ENCODE data around the gene DUSP21.
"Not testable (repeated sequence)": the region's sequence is repeated elsewhere in the genome, so short reads cannot be mapped to it uniquely, and the experiment has no call there.

The DUSP21 gene

GRCh38 chrX:44843753-44844152 lies at the start of gene DUSP21:
TSS of gene DUSP21 (plus strand) at chrX:44844021. CDS start at chrX:44844133, 112 bp downstream.
- Histone ChIP-seq H3K27me3 (ENCODE audit: low read depth, low read length) (no peaks in the 10 kb centered on the region), H3K36me3 (ENCODE audit: control insufficient read depth in 1 of 2, insufficient read depth in 2 of 2, low read length in 2 of 2) (no peaks in the 10 kb centered on the region), H3K9me3 (ENCODE audit: control insufficient read depth in 1 of 2, low read length in 2 of 2) (no peaks in the 10 kb centered on the region), H3K4me3 (ENCODE audit: low read depth in 1 of 2, low read length in 2 of 2) (no peak within 1 kb of the TSS), H3K27ac (ENCODE audit: low read length) (no peak within 1 kb of the TSS), H3K4me1 (ENCODE audit: control insufficient read depth in 1 of 2, insufficient read depth in 2 of 2, low read length in 2 of 2) (no peaks in the 10 kb centered on the region)

- no peaks in the 10 kb centered on the region for H3K4me1 ChIP-seq (ENCODE audit: control insufficient read depth in 1 of 2, insufficient read depth in 2 of 2, low read length in 2 of 2)
- no peak overlapping the region for H3K27ac ChIP-seq (ENCODE audit: low read length)
- no peaks in the 10 kb centered on the region for H3K27me3 ChIP-seq (ENCODE audit: low read depth, low read length)
- no peak overlapping the region for H3K4me3 ChIP-seq (ENCODE audit: low read depth in 1 of 2, low read length in 2 of 2)
- no peaks in the 10 kb centered on the region for H3K36me3 ChIP-seq (ENCODE audit: control insufficient read depth in 1 of 2, insufficient read depth in 2 of 2, low read length in 2 of 2)
- H3K9me3 ChIP-seq (ENCODE audit: control insufficient read depth in 1 of 2, low read length in 2 of 2): no peaks in the 10 kb centered on the region
These were observed 47.8 kb upstream of the DUSP21 start for GRCh38 chrX:44795945-44796450.

- H3K9me3 ChIP-seq (ENCODE audit: control insufficient read depth in 1 of 2, low read length in 2 of 2): no peaks in the 10 kb centered on the region
- no peaks in the 10 kb centered on the region for H3K36me3 ChIP-seq (ENCODE audit: control insufficient read depth in 1 of 2, insufficient read depth in 2 of 2, low read length in 2 of 2)
- H3K27me3 ChIP-seq (ENCODE audit: low read depth, low read length): no peaks in the 10 kb centered on the region
- H3K27ac ChIP-seq (ENCODE audit: low read length): no peak overlapping the region
- no peak overlapping the region for H3K4me3 ChIP-seq (ENCODE audit: low read depth in 1 of 2, low read length in 2 of 2)
- H3K4me1 ChIP-seq (ENCODE audit: control insufficient read depth in 1 of 2, insufficient read depth in 2 of 2, low read length in 2 of 2): no peaks in the 10 kb centered on the region
These were observed 41.2 kb upstream of the DUSP21 start for GRCh38 chrX:44802613-44803012.

- H3K9me3 ChIP-seq (ENCODE audit: control insufficient read depth in 1 of 2, low read length in 2 of 2): peaks cover 0 to 2% of the 10 kb centered on the region in 2 donors
- no peak overlapping the region for H3K27ac ChIP-seq (ENCODE audit: low read length)
- H3K4me1 ChIP-seq (ENCODE audit: control insufficient read depth in 1 of 2, insufficient read depth in 2 of 2, low read length in 2 of 2): no peaks in the 10 kb centered on the region
- no peaks in the 10 kb centered on the region for H3K36me3 ChIP-seq (ENCODE audit: control insufficient read depth in 1 of 2, insufficient read depth in 2 of 2, low read length in 2 of 2)
- H3K27me3 ChIP-seq (ENCODE audit: low read depth, low read length): no peaks in the 10 kb centered on the region
- H3K4me3 ChIP-seq (ENCODE audit: low read depth in 1 of 2, low read length in 2 of 2): no peak overlapping the region
These were observed 28.1 kb upstream of the DUSP21 start for GRCh38 chrX:44815681-44816080.

- H3K4me3 ChIP-seq (ENCODE audit: low read depth in 1 of 2, low read length in 2 of 2): no peak overlapping the region
- H3K27ac ChIP-seq (ENCODE audit: low read length): no peak overlapping the region
- H3K36me3 ChIP-seq (ENCODE audit: control insufficient read depth in 1 of 2, insufficient read depth in 2 of 2, low read length in 2 of 2): no peaks in the 10 kb centered on the region
- H3K4me1 ChIP-seq (ENCODE audit: control insufficient read depth in 1 of 2, insufficient read depth in 2 of 2, low read length in 2 of 2): no peaks in the 10 kb centered on the region
- no peaks in the 10 kb centered on the region for H3K27me3 ChIP-seq (ENCODE audit: low read depth, low read length)
- H3K9me3 ChIP-seq (ENCODE audit: control insufficient read depth in 1 of 2, low read length in 2 of 2): peaks cover 0 to 2% of the 10 kb centered on the region in 2 donors
These were observed 27.5 kb upstream of the DUSP21 start for GRCh38 chrX:44816367-44816766.

GRCh38 chrX:44817029-44817428 lies 26.8 kb upstream of the DUSP21 start:
- Histone ChIP-seq H3K4me3 (ENCODE audit: low read depth in 1 of 2, low read length in 2 of 2) (no peak overlapping the region), H3K27ac (ENCODE audit: low read length) (no peak overlapping the region), H3K4me1 (ENCODE audit: control insufficient read depth in 1 of 2, insufficient read depth in 2 of 2, low read length in 2 of 2) (no peaks in the 10 kb centered on the region), H3K36me3 (ENCODE audit: control insufficient read depth in 1 of 2, insufficient read depth in 2 of 2, low read length in 2 of 2) (no peaks in the 10 kb centered on the region), H3K9me3 (ENCODE audit: control insufficient read depth in 1 of 2, low read length in 2 of 2) (peaks cover 0 to 2% of the 10 kb centered on the region in 2 donors), H3K27me3 (ENCODE audit: low read depth, low read length) (no peaks in the 10 kb centered on the region)

GRCh38 chrX:44822601-44823000 lies 21.2 kb upstream of the DUSP21 start:
- no peak overlapping the region for H3K27ac ChIP-seq (ENCODE audit: low read length)
- no peak overlapping the region for H3K4me3 ChIP-seq (ENCODE audit: low read depth in 1 of 2, low read length in 2 of 2)
- H3K4me1 ChIP-seq (ENCODE audit: control insufficient read depth in 1 of 2, insufficient read depth in 2 of 2, low read length in 2 of 2): no peaks in the 10 kb centered on the region
- no peaks in the 10 kb centered on the region for H3K9me3 ChIP-seq (ENCODE audit: control insufficient read depth in 1 of 2, low read length in 2 of 2)
- no peaks in the 10 kb centered on the region for H3K27me3 ChIP-seq (ENCODE audit: low read depth, low read length)
- H3K36me3 ChIP-seq (ENCODE audit: control insufficient read depth in 1 of 2, insufficient read depth in 2 of 2, low read length in 2 of 2): no peaks in the 10 kb centered on the region

GRCh38 chrX:44823193-44823592 lies 20.6 kb upstream of the DUSP21 start:
- not testable (repeated sequence) for H3K27ac ChIP-seq (ENCODE audit: low read length); H3K36me3 ChIP-seq (ENCODE audit: control insufficient read depth in 1 of 2, insufficient read depth in 2 of 2, low read length in 2 of 2); H3K4me1 ChIP-seq (ENCODE audit: control insufficient read depth in 1 of 2, insufficient read depth in 2 of 2, low read length in 2 of 2); H3K4me3 ChIP-seq (ENCODE audit: low read depth in 1 of 2, low read length in 2 of 2); H3K9me3 ChIP-seq (ENCODE audit: control insufficient read depth in 1 of 2, low read length in 2 of 2); H3K27me3 ChIP-seq (ENCODE audit: low read depth, low read length)

- Histone ChIP-seq H3K9me3 (ENCODE audit: control insufficient read depth in 1 of 2, low read length in 2 of 2) (no peaks in the 10 kb centered on the region), H3K27me3 (ENCODE audit: low read depth, low read length) (no peaks in the 10 kb centered on the region), H3K27ac (ENCODE audit: low read length) (no peak overlapping the region), H3K36me3 (ENCODE audit: control insufficient read depth in 1 of 2, insufficient read depth in 2 of 2, low read length in 2 of 2) (no peaks in the 10 kb centered on the region), H3K4me1 (ENCODE audit: control insufficient read depth in 1 of 2, insufficient read depth in 2 of 2, low read length in 2 of 2) (no peaks in the 10 kb centered on the region), H3K4me3 (ENCODE audit: low read depth in 1 of 2, low read length in 2 of 2) (no peak overlapping the region)
These were observed 15.7 kb upstream of the DUSP21 start for GRCh38 chrX:44828008-44828605.

- Histone ChIP-seq H3K4me1 (ENCODE audit: control insufficient read depth in 1 of 2, insufficient read depth in 2 of 2, low read length in 2 of 2) (no peaks in the 10 kb centered on the region), H3K27ac (ENCODE audit: low read length) (no peak overlapping the region)
These were observed 14.0 kb upstream of the DUSP21 start for GRCh38 chrX:44829832-44830231.

GRCh38 chrX:44842550-44843317 lies 1.1 kb upstream of the DUSP21 start:
- Histone ChIP-seq H3K27ac (ENCODE audit: low read length) (no peak overlapping the region), H3K36me3 (ENCODE audit: control insufficient read depth in 1 of 2, insufficient read depth in 2 of 2, low read length in 2 of 2) (no peaks in the 10 kb centered on the region), H3K9me3 (ENCODE audit: control insufficient read depth in 1 of 2, low read length in 2 of 2) (no peaks in the 10 kb centered on the region)

More at GRCh38 chrX:44829832-44830231, 14.0 kb upstream of the DUSP21 start:
- Histone ChIP-seq H3K9me3 (ENCODE audit: control insufficient read depth in 1 of 2, low read length in 2 of 2) (no peaks in the 10 kb centered on the region), H3K36me3 (ENCODE audit: control insufficient read depth in 1 of 2, insufficient read depth in 2 of 2, low read length in 2 of 2) (no peaks in the 10 kb centered on the region), H3K27me3 (ENCODE audit: low read depth, low read length) (no peaks in the 10 kb centered on the region), H3K4me3 (ENCODE audit: low read depth in 1 of 2, low read length in 2 of 2) (no peak overlapping the region)

More at GRCh38 chrX:44842550-44843317, 1.1 kb upstream of the DUSP21 start:
- H3K27me3 ChIP-seq (ENCODE audit: low read depth, low read length): no peaks in the 10 kb centered on the region
- H3K4me1 ChIP-seq (ENCODE audit: control insufficient read depth in 1 of 2, insufficient read depth in 2 of 2, low read length in 2 of 2): no peaks in the 10 kb centered on the region
- H3K4me3 ChIP-seq (ENCODE audit: low read depth in 1 of 2, low read length in 2 of 2): no peak overlapping the region
